Measurements from ENCODE around the gene CORO7.

Gene CORO7

DNA sequence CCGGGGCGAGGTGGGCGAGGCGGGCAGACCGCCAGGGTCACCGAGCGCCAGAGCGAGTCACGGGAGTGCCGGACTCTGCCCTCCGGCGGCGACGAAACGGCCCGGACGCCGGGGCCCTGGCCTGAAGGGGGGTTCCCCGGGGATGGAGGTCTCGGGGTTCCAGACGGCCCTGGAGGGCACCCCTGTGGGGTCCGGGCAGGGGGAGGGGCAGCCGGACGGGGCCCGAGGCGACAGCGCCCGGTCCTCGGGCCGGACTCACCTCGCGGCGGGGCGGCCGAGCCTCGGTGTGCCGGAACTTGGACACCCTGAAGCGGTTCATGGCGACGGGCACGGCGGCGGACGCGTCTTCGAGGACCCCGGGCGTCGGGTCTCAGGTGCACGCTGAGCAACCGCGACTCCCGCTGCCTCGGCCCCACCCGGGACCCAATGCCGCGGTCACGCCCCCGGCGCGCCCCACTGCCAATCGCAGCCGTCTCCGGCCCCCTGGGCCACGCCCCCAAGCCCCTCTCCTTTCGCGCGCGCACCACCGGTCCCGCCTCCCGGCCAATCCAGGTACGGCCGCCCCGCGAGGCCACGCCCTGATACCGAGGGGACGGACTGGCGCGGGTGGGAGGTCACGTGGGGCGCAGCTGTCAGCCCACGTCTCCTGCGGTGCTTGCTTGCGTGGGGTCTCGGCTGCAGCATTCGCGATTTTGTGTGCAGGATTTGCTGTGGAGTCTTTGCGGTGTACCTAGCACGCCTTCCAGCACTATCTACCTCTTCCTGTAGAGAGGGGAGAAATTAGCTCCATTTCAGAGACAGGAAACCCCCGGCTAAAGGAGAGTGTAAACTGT, at the start of gene CORO7:
Gene CORO7 (minus strand): TSS at position 397 of the 833 bp plus-strand sequence. CDS start 78 bp downstream, at position 319.
- FAIRE-seq (no peak), DNase-seq (ENCODE audit: low spot score) (peak; percentile 75)

DNA sequence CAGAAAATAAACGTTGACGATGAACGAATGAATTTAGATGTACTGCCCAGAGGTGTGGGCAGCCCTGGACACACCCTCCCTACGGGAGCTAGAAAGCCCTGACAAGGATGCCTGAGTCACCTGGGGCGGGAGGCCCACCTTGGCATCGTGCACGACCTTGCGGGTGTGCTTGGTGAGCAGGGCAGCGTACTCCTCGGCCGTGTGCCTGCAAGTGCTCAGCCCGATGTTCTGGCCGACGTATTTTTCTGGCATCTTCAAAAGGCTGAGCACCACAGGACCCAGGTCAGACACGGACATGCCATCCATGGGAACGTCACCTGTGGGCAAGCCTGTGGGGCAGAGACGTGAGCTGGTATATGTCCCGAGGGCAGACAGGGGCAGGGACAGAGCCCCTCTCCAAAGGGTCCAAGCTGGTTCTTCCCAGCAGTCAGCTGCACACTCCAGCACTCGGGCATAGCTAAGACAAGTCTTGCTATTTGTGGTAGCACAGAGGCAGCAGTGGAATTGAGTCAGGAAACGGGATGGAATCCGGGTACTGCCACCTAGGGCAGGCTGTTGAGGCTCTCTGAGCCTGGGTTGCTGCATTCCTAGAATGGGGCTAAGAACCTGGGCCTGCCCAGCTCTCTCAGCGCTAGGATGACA, 47.2 kb upstream of the CORO7 start:
- FAIRE-seq (no peak), DNase-seq (ENCODE audit: low spot score) (no peak)

DNA sequence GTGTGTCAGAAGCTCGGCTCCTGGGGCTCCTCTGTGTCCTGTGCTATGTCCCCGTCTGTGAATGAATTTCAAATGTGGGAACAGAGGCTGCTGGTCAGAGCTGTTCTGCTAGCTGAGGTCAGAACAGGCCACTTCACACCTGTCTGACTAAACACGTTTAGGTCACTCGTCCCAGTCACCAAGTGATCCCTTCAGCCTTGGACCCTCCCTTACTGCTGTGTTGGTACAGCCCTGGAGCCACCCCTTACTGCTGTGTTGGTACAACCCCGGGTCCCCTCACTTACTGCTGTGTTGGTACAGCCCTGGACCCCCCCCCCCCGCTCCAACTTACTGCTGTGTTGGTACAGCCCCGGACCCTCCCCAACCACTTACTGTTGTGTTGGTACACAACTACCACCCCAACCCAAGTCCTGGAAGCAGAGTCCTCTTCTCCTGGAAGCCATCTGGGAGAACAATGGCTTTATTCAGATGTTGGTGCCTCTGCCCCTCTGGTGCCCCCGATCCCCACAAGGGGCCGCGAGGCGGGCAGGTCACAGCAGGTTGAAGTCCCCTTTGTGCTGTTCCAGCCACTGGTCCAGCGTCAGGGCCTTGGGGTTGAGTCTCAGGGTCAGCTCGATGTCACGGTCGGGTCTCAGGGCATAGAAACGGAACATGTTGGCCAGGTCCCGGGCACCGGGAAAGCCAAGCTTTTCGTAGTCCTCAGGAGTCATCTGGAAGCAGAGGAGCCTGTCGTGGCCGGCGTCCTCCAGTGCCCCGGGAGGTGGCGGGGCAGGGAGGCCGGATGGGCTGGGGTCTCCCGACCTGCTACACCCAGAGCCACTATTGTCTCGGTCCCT, 45.1 kb upstream of the CORO7 start:
- FAIRE-seq (no peak), DNase-seq (ENCODE audit: low spot score) (no peak)

DNA sequence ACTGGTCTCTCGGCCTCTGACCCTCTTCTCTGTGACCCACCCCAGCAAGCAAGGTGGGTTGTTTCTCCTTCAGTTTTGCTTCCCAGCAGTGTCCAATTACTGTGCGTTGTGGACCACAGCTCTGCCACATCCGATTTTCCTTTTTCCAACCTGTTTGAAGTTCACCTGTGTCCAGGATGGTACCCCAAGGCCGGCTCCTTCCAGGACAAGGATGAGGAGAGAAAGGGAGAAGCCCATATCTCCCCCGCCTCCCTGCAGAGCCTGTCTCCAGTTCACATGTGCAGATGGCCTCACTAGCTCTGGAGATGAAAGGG, 44.5 kb upstream of the CORO7 start:
- DNase-seq (ENCODE audit: low spot score) = no peak
- FAIRE-seq = no peak

DNA sequence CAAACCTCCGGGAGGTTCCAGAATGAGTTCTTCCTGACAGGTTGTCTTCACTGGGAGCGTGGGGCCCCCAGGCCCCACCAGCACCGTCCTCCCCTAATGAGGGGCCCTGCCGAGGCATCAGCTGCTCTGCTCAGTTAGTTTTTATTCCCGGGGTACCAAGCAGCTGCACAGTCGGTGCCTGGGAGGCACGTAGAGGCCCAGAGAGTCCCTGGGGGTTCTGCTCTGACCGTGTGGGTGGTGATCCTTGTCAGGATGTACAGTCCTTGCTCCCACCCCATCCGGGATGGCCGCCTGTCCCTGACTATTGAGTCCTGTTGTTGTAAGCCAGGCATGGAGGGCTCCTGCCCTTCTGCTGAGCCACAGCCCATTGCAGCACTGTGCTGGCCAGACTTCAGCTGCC, 39.6 kb upstream of the CORO7 start:
- FAIRE-seq (no peak), DNase-seq (ENCODE audit: low spot score) (no peak)

DNA sequence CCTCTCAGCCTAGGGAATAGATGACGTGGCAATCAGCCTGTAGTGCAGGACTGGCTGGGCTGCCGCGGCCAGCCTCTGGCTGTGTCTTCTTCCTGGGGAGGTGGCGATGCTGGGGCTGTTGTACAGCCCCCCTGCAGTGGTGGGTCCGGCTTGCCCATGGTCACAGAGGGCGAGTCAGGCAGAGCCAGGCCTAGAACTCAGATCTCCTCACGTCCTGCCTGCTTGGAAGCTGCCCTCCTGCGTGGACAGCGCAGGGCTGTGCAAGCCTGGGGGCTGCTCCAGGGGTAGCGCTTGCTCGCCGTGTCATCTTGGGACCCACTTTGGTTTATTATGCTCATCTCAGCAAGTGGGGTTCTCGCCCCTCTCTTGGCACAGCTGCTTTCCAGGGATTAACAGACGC, 38.7 kb upstream of the CORO7 start:
- FAIRE-seq (no peak), DNase-seq (ENCODE audit: low spot score) (no peak)

DNA sequence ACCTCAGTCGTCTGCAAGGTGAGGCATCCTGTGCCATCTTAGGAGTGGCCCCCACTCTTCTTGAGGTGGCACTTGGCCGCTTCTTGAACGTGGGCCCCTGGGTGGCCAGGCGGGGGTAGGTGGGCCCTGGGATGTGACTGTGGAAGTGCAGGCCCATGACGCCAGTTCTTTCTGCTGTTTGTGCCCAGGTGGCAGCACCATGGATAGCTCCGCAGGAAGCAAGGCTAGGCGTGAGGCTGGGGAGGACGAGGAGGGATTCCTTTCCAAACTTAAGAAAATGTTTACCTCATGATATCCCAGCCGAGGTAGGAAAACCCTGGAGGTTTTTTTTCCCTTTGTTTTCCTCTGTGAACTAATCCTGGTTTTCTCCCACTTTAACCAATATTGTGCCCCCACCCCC, 38.2 kb upstream of the CORO7 start:
- no peak for DNase-seq (ENCODE audit: low spot score)
- no peak for FAIRE-seq

DNA sequence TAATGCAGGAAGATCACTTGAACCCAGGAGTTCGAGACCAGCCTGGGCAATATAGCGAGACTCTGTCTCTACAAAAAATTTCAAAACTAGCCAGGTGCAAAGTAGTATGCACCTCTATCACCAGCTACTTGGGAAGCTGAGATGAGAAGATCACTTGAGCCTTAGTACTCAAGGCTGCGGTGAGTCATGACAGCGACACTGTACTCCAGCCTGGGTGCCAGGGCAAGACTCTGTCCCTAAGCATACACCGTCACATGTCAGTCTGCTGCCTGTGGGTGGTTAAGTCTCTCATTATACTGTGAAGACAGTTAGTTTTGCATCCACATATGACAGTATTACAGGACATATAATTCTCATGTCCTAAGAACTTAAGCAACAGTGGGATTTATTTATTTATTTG, 36.3 kb upstream of the CORO7 start:
- FAIRE-seq (no peak), DNase-seq (ENCODE audit: low spot score) (no peak)

DNA sequence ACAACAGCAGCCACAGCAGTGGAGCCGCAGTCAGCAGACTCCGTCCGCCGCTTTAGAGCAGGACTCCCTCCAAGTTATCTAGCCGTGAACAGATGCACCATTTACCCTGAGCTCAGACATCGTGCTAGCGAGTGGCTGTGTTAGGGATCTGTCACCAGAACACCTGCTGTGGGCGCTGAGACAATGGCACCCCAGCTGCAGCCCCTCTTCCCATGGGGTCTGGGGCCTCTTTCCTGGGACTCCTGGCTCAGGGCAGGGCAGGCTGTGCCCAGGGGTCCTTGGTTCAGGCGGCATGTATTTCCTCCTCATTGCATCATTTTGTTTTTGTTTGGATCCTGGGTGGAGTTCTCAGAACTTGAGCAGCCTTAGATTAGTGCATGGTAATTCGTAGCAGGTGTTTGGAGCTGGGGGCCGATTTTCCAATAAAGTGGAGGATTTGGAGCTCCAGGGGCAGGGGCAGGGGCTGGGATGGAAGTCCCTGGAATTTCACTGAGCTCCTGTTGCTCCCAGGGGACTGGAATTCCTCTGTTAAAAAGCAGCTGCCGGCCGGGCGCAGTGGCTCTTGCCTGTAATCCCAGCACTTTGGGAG, 34.6 kb upstream of the CORO7 start:
- DNase-seq (ENCODE audit: low spot score) (no peak), FAIRE-seq (no peak)

DNA sequence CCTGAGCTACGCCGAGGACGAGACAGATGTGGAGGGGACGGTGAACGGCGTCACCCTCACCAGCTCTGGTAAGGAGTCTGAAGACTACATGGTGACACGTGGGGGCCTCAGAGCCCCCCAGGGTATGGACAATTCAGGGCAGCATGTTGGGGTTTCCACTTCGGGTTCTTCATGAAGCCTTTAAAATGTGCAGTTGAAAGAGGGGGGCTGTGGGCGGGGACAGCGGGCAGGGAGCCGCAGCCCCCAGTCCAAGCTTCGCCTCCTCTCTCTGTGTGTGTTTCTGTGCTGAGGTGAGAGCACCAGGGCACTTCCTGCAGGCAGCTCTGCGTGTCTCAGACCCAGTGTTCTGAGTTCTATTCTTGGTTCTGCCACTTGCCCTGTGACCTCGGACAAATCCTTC, 34.0 kb upstream of the CORO7 start:
- DNase-seq (ENCODE audit: low spot score) (no peak), FAIRE-seq (no peak)

DNA sequence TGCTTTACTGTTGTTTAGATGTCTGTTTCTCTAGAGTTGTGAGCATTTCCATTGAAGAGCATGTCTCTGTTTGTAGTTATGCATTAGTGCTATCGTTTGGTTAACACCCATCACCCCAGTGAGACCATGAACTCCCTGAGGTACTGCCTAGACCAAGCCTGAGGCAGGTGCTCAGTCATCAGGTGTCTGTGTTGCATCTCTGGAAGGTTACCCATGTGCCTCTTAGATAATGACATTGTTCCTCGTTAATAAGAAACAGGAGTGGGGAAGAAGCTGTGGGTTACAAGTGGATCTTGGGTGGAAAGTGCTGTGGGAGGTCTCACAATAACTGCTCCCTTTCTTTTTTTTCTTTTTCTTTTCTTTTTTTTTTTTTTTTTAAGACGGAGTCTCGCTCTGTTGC, 27.6 kb upstream of the CORO7 start:
- DNase-seq (ENCODE audit: low spot score) = no peak
- no peak for FAIRE-seq

DNA sequence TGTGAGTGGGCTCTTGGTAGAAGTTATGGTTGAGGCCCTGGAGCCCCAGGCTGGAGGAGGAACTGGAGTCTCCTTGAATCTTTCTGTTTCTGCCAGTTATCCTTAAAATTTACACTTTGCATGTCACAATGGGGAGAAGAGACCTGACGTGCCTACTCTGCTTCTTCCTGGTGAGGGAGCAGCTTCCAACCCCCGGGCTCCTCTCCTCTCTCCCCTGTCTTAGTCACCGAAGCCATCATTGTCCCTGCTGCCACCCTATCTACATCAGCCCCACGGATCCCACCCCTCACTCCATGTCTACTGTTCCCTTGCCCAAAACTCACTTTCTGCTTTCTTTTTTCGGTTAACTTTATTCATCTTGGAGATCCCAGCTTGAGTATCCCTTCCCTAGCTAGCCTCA, 26.9 kb upstream of the CORO7 start:
- no peak for DNase-seq (ENCODE audit: low spot score)
- no peak for FAIRE-seq

DNA sequence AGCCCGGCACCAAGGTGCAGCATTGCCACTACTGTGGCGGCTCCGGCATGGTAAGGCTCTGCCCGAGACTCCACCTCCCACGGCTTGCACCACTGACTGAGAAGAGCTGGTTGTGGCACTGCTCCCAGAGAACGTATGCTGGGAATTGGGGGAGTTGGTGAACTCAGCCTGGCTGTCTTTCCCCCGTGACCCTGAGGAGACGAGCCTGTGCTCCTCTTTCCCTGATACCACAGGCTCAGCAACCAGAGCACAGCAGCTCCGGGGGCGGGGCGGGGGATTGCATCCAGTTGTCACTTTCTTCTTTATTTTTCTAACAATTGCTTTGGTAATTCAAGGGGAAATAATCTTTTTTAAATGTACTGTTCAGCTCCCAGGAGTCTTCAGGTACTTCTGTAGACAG, 26.0 kb upstream of the CORO7 start:
- DNase-seq (ENCODE audit: low spot score) (no peak), FAIRE-seq (no peak)

DNA sequence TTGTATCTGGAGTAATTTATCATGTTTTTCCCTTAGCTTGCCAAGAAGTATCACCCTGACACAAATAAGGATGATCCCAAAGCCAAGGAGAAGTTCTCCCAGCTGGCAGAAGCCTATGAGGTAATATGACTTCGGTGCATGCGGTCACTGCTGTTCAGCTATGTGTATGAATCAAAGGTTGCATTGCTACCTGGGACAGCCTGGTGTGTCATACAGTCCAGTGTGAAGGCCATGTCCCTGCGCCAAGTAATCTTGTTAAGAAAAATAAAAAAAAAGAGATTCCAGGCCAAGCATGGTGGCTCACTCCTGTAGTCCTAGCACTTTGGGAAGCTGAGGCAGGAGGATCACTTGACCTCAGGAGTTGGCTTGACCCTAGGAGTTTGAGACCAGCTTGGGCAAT, 21.0 kb upstream of the CORO7 start:
- no peak for FAIRE-seq
- DNase-seq (ENCODE audit: low spot score) = no peak

DNA sequence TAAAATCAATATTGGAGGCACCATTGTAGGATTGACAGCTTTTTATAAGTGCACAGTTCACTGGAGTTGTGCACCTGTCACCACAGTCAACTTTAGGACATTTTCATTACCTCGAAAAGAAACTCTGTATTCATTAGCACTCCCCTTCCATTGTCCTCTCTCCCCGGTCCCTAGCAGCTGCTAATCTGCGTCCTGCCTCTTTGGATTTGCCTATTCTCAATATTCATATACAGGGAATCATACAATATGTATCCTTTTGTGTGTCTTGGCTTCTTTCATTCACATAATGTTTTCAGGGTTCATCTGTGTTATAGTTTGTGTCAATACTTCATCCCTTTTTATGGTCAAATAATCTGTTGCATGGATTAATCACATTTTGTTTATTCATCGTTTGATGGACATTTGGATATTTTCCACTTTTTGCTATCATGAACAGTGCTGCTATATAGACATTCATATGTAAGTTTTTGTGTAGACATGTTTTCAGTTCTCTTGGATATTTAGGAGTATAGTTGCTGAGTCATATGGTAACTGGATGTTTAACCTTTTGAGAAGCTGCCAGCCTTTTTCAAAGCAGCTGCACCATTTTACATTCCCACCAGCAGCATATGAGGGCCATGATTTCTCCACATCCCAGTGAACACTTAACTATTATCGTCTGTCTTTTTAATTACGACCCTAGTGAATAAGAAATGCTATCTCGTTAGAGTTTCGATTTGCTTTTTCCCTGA, 19.1 kb upstream of the CORO7 start:
- DNase-seq (ENCODE audit: low spot score) (no peak), FAIRE-seq (no peak)

DNA sequence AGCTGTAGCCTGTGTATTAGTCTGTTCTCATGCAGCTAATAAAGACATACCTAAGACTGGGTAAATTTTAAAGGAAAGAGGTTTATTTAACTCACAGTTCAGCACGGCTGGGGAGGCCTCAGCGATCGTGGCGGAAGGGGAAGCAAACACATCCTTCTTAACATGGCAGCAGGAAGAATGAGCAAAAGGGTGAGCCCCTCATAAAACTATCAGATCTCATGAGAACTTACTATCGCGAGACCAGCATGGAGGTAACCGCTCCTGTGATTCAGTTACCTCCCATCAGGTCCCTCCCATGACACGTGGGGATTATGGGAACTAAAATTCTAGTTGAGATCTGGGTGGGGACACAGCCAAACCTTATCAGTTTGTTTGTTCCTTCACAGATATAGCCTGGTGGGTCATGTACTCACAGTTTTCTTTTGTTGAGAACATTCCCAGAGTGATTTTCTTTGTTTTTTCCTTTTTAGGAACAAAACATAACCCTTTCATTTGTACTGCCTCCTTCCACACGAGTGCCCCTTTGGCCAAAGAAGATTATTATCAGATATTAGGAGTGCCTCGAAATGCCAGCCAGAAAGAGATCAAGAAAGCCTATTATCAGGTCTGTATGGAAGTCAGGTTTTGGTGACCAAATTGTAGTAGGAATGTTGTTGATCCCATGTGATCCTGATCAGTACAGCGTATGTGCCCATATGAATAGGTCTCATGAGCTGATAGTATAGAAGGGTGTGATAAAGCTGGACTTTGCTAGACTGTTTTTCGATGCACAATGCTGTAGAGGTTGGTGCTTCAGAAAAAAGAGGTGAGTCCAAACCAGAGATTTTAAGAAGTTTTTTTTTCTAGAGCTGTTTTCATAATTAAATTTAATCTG, 17.8 kb upstream of the CORO7 start:
- FAIRE-seq = no peak
- no peak for DNase-seq (ENCODE audit: low spot score)

DNA sequence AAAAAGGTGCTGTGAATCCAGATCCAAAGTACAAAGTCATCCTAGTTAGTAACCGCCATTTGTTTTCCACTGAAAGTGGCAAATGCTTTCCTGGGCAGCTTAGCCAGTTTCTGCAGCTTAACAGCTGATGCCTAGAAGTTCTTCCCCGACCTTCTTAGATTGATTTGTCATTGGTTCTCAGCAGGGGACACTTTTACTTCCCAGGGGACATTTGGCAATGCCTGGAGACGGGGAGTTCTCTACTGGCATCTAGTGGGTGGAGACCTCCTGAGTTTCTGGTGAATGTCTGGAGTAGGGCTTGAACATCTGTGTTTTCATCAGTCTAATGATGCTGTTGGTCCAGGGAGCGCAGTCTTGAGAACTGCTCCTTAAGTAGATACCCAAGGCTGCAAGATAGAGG, 16.8 kb upstream of the CORO7 start:
- FAIRE-seq (no peak), DNase-seq (ENCODE audit: low spot score) (no peak)

DNA sequence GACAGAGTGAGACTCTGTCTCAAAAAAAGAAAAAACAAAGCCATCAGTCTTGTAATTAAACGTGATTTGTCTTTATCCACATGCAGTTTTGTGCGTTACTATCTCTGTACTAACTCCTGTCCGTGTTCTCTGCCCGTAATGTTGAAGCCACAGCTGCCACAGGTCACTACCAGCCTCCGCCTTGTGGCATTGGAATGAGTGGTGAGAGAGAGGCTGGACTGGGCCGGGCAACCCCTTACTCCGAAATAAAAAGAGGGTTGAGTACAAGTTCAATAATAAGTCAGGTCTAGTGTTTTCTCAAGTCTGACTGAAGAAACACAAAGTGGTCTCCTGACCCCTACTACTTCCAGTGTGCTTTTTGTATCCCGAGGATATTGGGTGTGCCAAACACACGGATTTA, 14.6 kb upstream of the CORO7 start:
- FAIRE-seq (no peak), DNase-seq (ENCODE audit: low spot score) (no peak)

DNA sequence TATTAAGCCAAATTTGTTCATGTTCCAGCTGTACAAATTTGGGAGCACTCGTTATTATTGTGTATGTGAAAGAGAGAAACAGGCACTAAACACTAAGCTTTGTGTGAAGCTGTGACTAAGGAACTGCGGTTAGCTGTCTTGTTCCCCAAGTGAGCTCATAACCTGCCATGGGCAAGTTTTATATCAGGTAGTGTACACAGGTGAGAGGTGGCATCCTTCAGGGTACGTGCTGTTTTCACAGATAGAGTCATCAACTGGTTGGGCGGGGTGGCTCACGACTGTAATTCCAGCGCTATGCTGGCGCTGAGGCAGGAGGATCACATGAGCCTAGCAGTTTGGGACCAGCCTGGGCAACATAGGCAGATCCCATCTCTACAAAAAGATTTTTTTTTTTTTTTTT, 12.1 kb upstream of the CORO7 start:
- FAIRE-seq (no peak), DNase-seq (ENCODE audit: low spot score) (no peak)

DNA sequence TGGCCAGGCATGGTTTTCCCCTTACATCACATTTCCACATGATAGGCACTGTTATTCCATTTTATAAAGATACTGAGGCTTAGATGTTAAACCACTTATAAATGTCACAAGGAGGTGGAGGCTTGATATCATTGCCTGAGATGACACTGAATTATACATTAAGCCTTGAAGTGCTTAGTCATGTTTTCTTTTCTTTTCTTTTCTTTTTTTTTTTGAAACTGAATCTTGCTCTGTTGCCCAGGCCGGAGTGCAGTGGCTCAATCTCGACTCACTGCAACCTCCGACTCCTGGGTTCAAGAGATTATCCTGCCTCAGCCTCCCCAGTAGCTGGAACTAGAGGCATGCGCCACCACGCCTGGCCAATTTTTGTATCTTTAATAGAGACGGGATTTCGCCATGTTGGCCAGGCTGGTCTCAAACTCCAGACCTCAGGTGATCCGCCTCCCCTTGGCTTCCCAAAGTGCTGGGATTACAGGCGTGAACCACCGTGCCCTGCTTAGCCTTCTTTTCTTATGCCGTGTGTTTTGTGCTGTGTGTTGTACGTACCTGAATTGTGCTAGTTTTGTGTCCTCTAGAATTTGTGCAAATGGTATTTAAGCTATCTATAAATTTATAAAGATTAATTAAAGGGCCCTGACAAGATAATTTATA, 10.5 kb upstream of the CORO7 start:
- no peak for FAIRE-seq

More for the DNA sequence above, 10.5 kb upstream of the CORO7 start:
- DNase-seq (ENCODE audit: low spot score) = no peak

All from RCC 7860 (cell line).